ENCODE measurements around the gene DCAF15.
"Not testable (repeated sequence)": the region's sequence is repeated elsewhere in the genome, so short reads cannot be mapped to it uniquely, and the experiment has no call there.

The DCAF15 gene

GRCh38 chr19:13959962-13960862 is 7.9 kb downstream of the DCAF15 start:
- DNase-seq (ENCODE audit: low read depth in 2 of 2), result no peak

GRCh38 chr19:13960863-13961784 is 8.8 kb downstream of the DCAF15 start:
- no peak for DNase-seq (ENCODE audit: low read depth in 2 of 2)

- no peak for DNase-seq (ENCODE audit: low read depth in 2 of 2)
These were observed 9.8 kb downstream of the DCAF15 start for GRCh38 chr19:13961826-13962698.

- no peak for DNase-seq (ENCODE audit: low read depth in 2 of 2)
These were observed 10.6 kb downstream of the DCAF15 start for GRCh38 chr19:13962699-13963602.

- no peak for DNase-seq (ENCODE audit: low read depth in 2 of 2)
These were observed 11.3 kb downstream of the DCAF15 start for GRCh38 chr19:13963603-13964105.

- DNase-seq (ENCODE audit: low read depth in 2 of 2), result no peak
These were observed 12.5 kb downstream of the DCAF15 start for GRCh38 chr19:13964776-13965175.

- no peak for DNase-seq (ENCODE audit: low read depth in 2 of 2)
These were observed 13.1 kb downstream of the DCAF15 start for GRCh38 chr19:13965377-13965896.

GRCh38 chr19:13965926-13966683 is 13.8 kb downstream of the DCAF15 start:
- no peak for DNase-seq (ENCODE audit: low read depth in 2 of 2)

GRCh38 chr19:13966684-13967128 is 14.4 kb downstream of the DCAF15 start:
- no peak for DNase-seq (ENCODE audit: low read depth in 2 of 2)

GRCh38 chr19:13967206-13967605 is 14.9 kb downstream of the DCAF15 start:
- DNase-seq (ENCODE audit: low read depth in 2 of 2), result not testable (repeated sequence)

GRCh38 chr19:13968383-13968935 is 16.1 kb downstream of the DCAF15 start:
- no peak for DNase-seq (ENCODE audit: low read depth in 2 of 2)

- DNase-seq (ENCODE audit: low read depth in 2 of 2), result no peak
These were observed 16.7 kb downstream of the DCAF15 start for GRCh38 chr19:13968999-13969398.

GRCh38 chr19:13969897-13970296 is 17.6 kb downstream of the DCAF15 start:
- no peak for DNase-seq (ENCODE audit: low read depth in 2 of 2)

GRCh38 chr19:13971868-13972267 is 19.6 kb downstream of the DCAF15 start:
- not testable (repeated sequence) for DNase-seq (ENCODE audit: low read depth in 2 of 2)

GRCh38 chr19:13972368-13973155 is 20.3 kb downstream of the DCAF15 start:
- no peak for DNase-seq (ENCODE audit: low read depth in 2 of 2)

GRCh38 chr19:13973479-13973878 is 21.2 kb downstream of the DCAF15 start:
- not testable (repeated sequence) for DNase-seq (ENCODE audit: low read depth in 2 of 2)

- no peak for DNase-seq (ENCODE audit: low read depth in 2 of 2)
These were observed 21.8 kb downstream of the DCAF15 start for GRCh38 chr19:13974073-13974472.

GRCh38 chr19:13975870-13976269 is 23.6 kb downstream of the DCAF15 start:
- no peak for DNase-seq (ENCODE audit: low read depth in 2 of 2)
